Endothelial cell of umbilical vein (primary cell): ENCODE measurements around the gene FAM120AOS. TPM values are rescaled to one million over a fixed set of nuclear protein-coding genes. Genes with fewer than 3 reads are reported as not detected.

Experiments
- BruUV-seq: library from RNA; stranded (reverse); fragments of 400-500 nt; replicated peaks from 2 replicates; lab custom pipeline; 2021; lab: Mats Ljungman, UMichigan
- CTCF ChIA-PET: fragments of 300-600, 350-600 bp; sonication (Branson Sonifier 250); formaldehyde crosslinking; loops from one replicate; lab custom pipeline; 2021; ENCODE audit warnings: antibody characterized with exemption, inconsistent platforms; lab: Charles Lee
- POLR2A ChIA-PET: fragments of 300-600, 350-600 bp; sonication (Branson Sonifier 250); formaldehyde crosslinking; loops from one replicate; lab custom pipeline; 2021; ENCODE audit warnings: antibody characterized with exemption, inconsistent platforms; lab: Charles Lee
- DNase-seq: peaks from one replicate; pipeline ENCODE4 v3.0.0-alpha.2; 2011; ENCODE audit warnings: low read depth, low spot score
- FAIRE-seq: peaks from 2 replicates; lab custom pipeline; 2011; peaks lifted over from hg19 to GRCh38; lab: Jason Lieb, UNC
- H2AFZ ChIP-seq: 2 replicates; pipeline ENCODE4 v1.6.0; 2012; ENCODE audit warnings: low read depth, low read length, control low read depth, inconsistent platforms
- H3K27ac ChIP-seq: 2 replicates; pipeline ENCODE4 v1.5.1; 2011; ENCODE audit warnings: low read depth, mild to moderate bottlenecking, control low read depth, low read length, moderate library complexity; ENCODE audit not compliant: insufficient read depth
- H3K27me3 ChIP-seq, 2 experiments: 2 replicates each; pipeline versions ENCODE4 v1.6.0 to v1.6.1; 2011; ENCODE audit warnings: low read length in 2 of 2, mixed read lengths in 1 of 2; ENCODE audit not compliant: control insufficient read depth in 2 of 2, insufficient read depth in 2 of 2
- H3K36me3 ChIP-seq, 2 experiments: 2 replicates in 1 of 2; 3 replicates in 1 of 2; pipeline ENCODE4 v1.5.1; 2011; ENCODE audit warnings: low read length in 2 of 2, mild to moderate bottlenecking in 1 of 2, moderate library complexity in 1 of 2; ENCODE audit not compliant: control insufficient read depth in 2 of 2, insufficient read depth in 2 of 2; ENCODE audit errors: extremely low read depth in 1 of 2
- H3K4me1 ChIP-seq: 3 replicates; pipeline ENCODE4 v1.5.1; 2011; ENCODE audit warnings: mild to moderate bottlenecking, low read length; ENCODE audit not compliant: control insufficient read depth, insufficient read depth; ENCODE audit errors: extremely low read depth
- H3K4me2 ChIP-seq: 2 replicates; pipeline ENCODE4 v1.6.1; 2011; ENCODE audit warnings: low read length, control low read depth, mixed read lengths; ENCODE audit not compliant: insufficient read depth
- H3K4me3 ChIP-seq, 3 experiments: fragments of 200-600 bp in 1 of 3; sonication (generic), shearing (Covaris generic) in 1 of 3; replicated peaks in 1 of 3; 2 replicates each; pipeline ENCODE4 v1.5.1; 2011 to 2016; ENCODE audit warnings: control low read depth in 3 of 3, low read length in 3 of 3, mild to moderate bottlenecking in 2 of 3, inconsistent platforms in 1 of 3, low read depth in 1 of 3, moderate library complexity in 1 of 3; ENCODE audit not compliant: insufficient read depth in 1 of 3
- H3K79me2 ChIP-seq: 2 replicates; pipeline ENCODE4 v1.6.0; 2012; ENCODE audit warnings: low read length, inconsistent platforms; ENCODE audit not compliant: control insufficient read depth, insufficient read depth
- H3K9ac ChIP-seq: replicated peaks from 2 replicates; pipeline ENCODE3; 2011; ENCODE audit warnings: low read length, control low read depth; ENCODE audit not compliant: insufficient read depth; ENCODE audit errors: extremely low read depth
- H3K9me1 ChIP-seq: replicated peaks from 3 replicates; pipeline ENCODE4 v1.6.0; 2011; ENCODE audit warnings: mild to moderate bottlenecking, low read length; ENCODE audit not compliant: control insufficient read depth, insufficient read depth; ENCODE audit errors: extremely low read depth
- H3K9me3 ChIP-seq: replicated peaks from 2 replicates; pipeline ENCODE4 v1.5.1; 2012; ENCODE audit warnings: low read length, inconsistent platforms; ENCODE audit not compliant: control insufficient read depth, insufficient read depth
- H4K20me1 ChIP-seq: replicated peaks from 2 replicates; pipeline ENCODE3; 2011; ENCODE audit warnings: mild to moderate bottlenecking, low read length; ENCODE audit not compliant: control insufficient read depth, insufficient read depth; ENCODE audit errors: extremely low read depth
- EZH2 ChIP-seq: IDR thresholded peaks from 2 replicates; pipeline ENCODE4 v1.6.1; 2012; ENCODE audit warnings: borderline replicate concordance, low read depth, mild to moderate bottlenecking, moderate library complexity, low read length, inconsistent platforms; ENCODE audit not compliant: severe bottlenecking
- FOS ChIP-seq: IDR thresholded peaks from 2 replicates; pipeline ENCODE4 v1.6.1; 2011; ENCODE audit warnings: mild to moderate bottlenecking, low read length, moderate library complexity, borderline replicate concordance; ENCODE audit not compliant: insufficient read depth
- GATA2 ChIP-seq: IDR thresholded peaks from 2 replicates; pipeline ENCODE4 v1.7.0; 2011; ENCODE audit warnings: low read depth, mild to moderate bottlenecking, moderate library complexity, mixed read lengths, low read length; ENCODE audit not compliant: insufficient read length, insufficient read depth
- JUN ChIP-seq: IDR thresholded peaks from 2 replicates; pipeline ENCODE4 v1.6.1; 2011; ENCODE audit warnings: borderline replicate concordance, low read depth; ENCODE audit not compliant: insufficient read length, insufficient read depth
- MYC ChIP-seq: IDR thresholded peaks from one replicate; pipeline ENCODE4 v1.6.1; 2011; ENCODE audit warnings: mild to moderate bottlenecking, low read depth, low read length
- POLR2A ChIP-seq: IDR thresholded peaks from 2 replicates; pipeline ENCODE4 v1.6.1; 2012; ENCODE audit warnings: low read depth, mild to moderate bottlenecking, control low read depth, low read length
- POLR2AphosphoS5 ChIP-seq: IDR thresholded peaks from 2 replicates; pipeline ENCODE4 v1.6.1; 2012; ENCODE audit warnings: low read depth, mild to moderate bottlenecking, control low read depth, low read length, moderate library complexity; ENCODE audit not compliant: insufficient read depth
- dilution Hi-C: fragments of 300-500 bp; cut with MboI; formaldehyde crosslinking; loops from one replicate; pipeline ENCODE4 v1.15.0; 2019; ENCODE audit warnings: low sequenced_read_pairs; ENCODE audit not compliant: extremely low pct_ligation_motif_present
- intact Hi-C: fragments of 100-400 bp; cut with micrococcal nuclease; formaldehyde crosslinking; loops from one replicate; pipeline ENCODE4 v1.10.0; 2022
- polyA plus RNA-seq, 4 experiments: library from polyadenylated mRNA; depleted of rRNA in 3 of 4; stranded (reverse) in 3 of 4; unstranded in 1 of 4; fragments of >200 nt; gene quantifications; 2 replicates each; pipeline versions ENCODE4 v1.2.1 to v1.2.3, GENCODE V29; 2011 to 2012; ENCODE audit warnings: missing spikeins in 1 of 4
- total RNA-seq: library from RNA; stranded (reverse); gene quantifications from 2 replicates; pipeline ENCODE4 v1.2.3, GENCODE V29; 2021
- TF ChIP-seq, protein P1 (sequence below): IDR thresholded peaks from 2 replicates; pipeline ENCODE4 v1.6.1; 2011; ENCODE audit not compliant: insufficient read depth, insufficient read length
- TF ChIP-seq, protein P2 (sequence below), 2 donors: IDR thresholded peaks; 1 replicate in 1 of 2; 2 replicates in 1 of 2; pipeline ENCODE4 v1.5.1; 2011; ENCODE audit warnings: low read length in 2 of 2, mild to moderate bottlenecking in 2 of 2, moderate library complexity in 2 of 2, control low read depth in 1 of 2, inconsistent platforms in 1 of 2, low read depth in 1 of 2; ENCODE audit not compliant: insufficient read depth in 1 of 2; ENCODE audit errors: extremely low read depth in 1 of 2

Gene FAM120AOS
- total and polyA plus RNA-seq, 2 donors (not counting 3 experiments of a cell fraction or from before 2014, with no cell fraction given) = 25.9 to 32.4 TPM

DNA sequence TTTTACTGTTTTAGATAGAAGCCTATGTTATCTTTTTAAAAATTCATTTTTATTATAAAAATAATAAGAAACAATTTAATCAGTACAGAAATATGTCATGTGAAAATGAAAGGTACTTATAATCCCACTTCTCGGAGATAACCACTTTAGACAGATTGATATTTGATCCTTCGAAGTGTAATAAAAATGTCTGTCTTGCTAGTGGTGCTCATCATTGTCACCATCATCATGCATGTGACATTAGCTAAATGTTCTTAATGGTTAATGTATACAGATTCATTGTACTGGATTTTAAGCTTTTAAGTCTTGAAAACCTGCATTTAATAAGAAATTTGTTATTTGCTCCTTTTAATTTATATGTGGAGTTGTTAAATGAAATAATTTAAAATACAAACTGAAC lies 30.1 kb upstream of the FAM120AOS start:
- no peak for FAIRE-seq
- BruUV-seq = no TSS peak
- Histone ChIP-seq H3K9me1 (no peaks in the 10 kb centered on the region), H3K79me2 (peaks cover 79% of the 10 kb centered on the region), H3K27me3 (no peaks in the 10 kb centered on the region), H3K4me2 (no peak overlapping the region), H3K4me1 (peaks cover 2% of the 10 kb centered on the region), H3K9ac (no peak overlapping the region), H3K9me3 (no peaks in the 10 kb centered on the region), H3K27ac (no peak overlapping the region), H4K20me1 (no peaks in the 10 kb centered on the region), H2AFZ (no peak overlapping the region), H3K36me3 (peaks cover 0 to 7% of the 10 kb centered on the region in 2 experiments), H3K4me3 (no peak overlapping the region)
- intact Hi-C loops = no loop called here
- CTCF ChIA-PET = interaction anchor here (1.1 to 1.6 kb wide), 3 partner anchors 8 to 83 kb away, joined by 3 to 8 read pairs (median 3); no protein-coding TSS in a partner anchor
- no peak for TF ChIP-seq GATA2
- no peak for TF ChIP-seq FOS
- TF ChIP-seq MYC = no peak
- TF ChIP-seq, protein P1, sequence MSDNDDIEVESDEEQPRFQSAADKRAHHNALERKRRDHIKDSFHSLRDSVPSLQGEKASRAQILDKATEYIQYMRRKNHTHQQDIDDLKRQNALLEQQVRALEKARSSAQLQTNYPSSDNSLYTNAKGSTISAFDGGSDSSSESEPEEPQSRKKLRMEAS = no peak
- TF ChIP-seq POLR2AphosphoS5 = no peak
- no peak for TF ChIP-seq JUN
- dilution Hi-C loops = no loop called here
- POLR2A ChIA-PET = no interaction called here
- no peak for DNase-seq

DNA sequence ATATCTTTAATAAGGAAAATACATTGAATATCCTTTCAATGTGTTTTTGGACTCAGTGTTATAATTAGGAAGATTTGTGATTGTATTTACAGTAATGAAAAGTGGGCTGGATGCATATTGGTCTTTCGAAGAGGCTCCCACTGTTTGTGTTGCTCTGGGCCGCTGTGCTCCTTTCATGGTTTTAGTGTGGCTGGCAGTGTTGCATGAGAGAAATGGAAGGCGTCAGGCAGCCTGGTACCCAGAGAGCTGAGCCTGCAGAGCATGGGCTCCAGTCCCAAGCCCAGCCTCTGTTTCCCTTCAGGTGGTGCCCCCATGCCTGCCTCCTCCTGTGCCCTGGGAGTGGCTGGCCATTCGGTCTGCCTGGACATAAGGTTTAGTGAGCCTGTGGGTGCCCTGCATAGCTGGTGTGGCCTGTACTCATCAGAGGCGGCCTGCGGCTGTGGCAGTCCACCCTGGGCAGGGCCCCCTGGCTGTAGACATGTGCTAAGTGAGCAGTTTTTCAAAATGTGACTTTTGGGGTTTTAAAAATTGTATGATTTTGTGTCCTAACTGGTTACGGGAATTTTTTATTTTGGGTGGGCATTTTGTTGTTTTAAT lies 27.4 kb upstream of the FAM120AOS start:
- intact Hi-C loops (no loop called here), dilution Hi-C loops (no loop called here)
- TF ChIP-seq, protein P1 = no peak
- TF ChIP-seq FOS (no peak), JUN (no peak), EZH2 (no peak), POLR2A (no peak), MYC (no peak), POLR2AphosphoS5 (no peak), GATA2 (no peak)
- TF ChIP-seq, protein P2, sequence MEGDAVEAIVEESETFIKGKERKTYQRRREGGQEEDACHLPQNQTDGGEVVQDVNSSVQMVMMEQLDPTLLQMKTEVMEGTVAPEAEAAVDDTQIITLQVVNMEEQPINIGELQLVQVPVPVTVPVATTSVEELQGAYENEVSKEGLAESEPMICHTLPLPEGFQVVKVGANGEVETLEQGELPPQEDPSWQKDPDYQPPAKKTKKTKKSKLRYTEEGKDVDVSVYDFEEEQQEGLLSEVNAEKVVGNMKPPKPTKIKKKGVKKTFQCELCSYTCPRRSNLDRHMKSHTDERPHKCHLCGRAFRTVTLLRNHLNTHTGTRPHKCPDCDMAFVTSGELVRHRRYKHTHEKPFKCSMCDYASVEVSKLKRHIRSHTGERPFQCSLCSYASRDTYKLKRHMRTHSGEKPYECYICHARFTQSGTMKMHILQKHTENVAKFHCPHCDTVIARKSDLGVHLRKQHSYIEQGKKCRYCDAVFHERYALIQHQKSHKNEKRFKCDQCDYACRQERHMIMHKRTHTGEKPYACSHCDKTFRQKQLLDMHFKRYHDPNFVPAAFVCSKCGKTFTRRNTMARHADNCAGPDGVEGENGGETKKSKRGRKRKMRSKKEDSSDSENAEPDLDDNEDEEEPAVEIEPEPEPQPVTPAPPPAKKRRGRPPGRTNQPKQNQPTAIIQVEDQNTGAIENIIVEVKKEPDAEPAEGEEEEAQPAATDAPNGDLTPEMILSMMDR (IDR thresholded peaks at IDR 0.05; ENCODE audit: extremely low read depth in 1 of 2, insufficient read depth in 1 of 2, low read depth in 1 of 2, low read length in 2 of 2) = no peak
- H3K4me3 ChIP-seq = no peak overlapping the region
- peaks cover 5 to 7% of the 10 kb centered on the region in 2 experiments for H3K36me3 ChIP-seq
- H3K9me3 ChIP-seq = no peaks in the 10 kb centered on the region
- H3K9ac ChIP-seq = no peak overlapping the region
- no peak overlapping the region for H3K4me2 ChIP-seq
- no peaks in the 10 kb centered on the region for H4K20me1 ChIP-seq
- H3K27ac ChIP-seq = no peak overlapping the region
- no TSS peak for BruUV-seq
- no peak for FAIRE-seq
- peaks cover 77% of the 10 kb centered on the region for H3K79me2 ChIP-seq
- no peaks in the 10 kb centered on the region for H3K9me1 ChIP-seq
- CTCF ChIA-PET = interaction anchor here (0.8 to 1.3 kb wide), 5 partner anchors 11 to 86 kb away, joined by 3 to 4 read pairs (median 3); partner anchors contain the start of gene FAM120AOS
- no peaks in the 10 kb centered on the region for H3K27me3 ChIP-seq
- no peak for DNase-seq
- POLR2A ChIA-PET = no interaction called here
- H2AFZ ChIP-seq = no peak overlapping the region
- peaks cover 2% of the 10 kb centered on the region for H3K4me1 ChIP-seq
